Stimulated activated CD8-positive, alpha-beta memory T cell treated with anti-CD3 and anti-CD28 coated beads, Interleukin-15, amount 100 ng/mL, for 48 hours (primary cell): ENCODE measurements around the gene LRRC31.

Experiments
- DNase-seq, 2 donors: peaks; one replicate each; pipeline ENCODE4 v3.0.0-alpha.2; 2020; ENCODE audit warnings: low read depth in 2 of 2

The LRRC31 gene

DNA sequence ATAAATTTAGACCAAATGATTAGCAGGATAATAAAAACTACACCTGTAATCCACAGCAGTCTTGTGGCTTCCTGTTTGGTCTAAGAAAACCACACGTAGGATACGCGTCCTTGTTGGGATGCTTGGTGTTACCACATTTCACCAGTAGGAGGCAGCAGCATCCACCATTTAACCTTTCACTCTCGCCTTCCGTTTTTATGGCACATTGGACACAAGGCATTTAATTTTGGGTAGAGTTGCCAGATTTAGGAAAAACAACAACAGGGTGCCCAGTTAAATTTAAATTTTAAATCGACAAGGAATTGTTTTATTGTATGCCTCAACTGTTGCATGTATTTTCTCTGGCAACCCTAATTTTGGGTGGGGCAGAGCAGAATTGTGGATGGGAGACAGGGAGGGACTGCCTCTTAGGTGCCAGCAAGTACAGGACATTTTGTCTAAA, 6.3 kb downstream of the LRRC31 start:
- DNase-seq, result peak; percentile 19 to 31

DNA sequence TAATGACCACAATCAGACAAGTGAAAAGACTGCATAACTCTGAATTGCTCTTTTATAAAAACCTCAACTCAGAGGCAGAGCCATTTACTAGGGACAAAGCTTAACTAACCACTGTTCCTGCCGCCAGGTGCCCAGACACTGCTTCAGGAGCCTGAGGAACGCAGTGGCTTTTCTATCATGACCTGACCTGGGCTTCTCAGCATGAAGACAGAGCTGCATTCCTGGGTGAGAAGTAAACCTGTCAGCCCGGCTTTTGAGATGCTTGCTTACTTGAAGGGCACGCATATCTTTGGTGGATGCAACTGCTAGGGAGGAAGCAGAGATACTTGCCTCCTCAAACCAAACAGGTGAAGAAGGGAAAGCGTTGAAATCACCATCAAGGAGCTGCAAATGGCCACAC, 7.9 kb downstream of the LRRC31 start:
- DNase-seq, result no peak

DNA sequence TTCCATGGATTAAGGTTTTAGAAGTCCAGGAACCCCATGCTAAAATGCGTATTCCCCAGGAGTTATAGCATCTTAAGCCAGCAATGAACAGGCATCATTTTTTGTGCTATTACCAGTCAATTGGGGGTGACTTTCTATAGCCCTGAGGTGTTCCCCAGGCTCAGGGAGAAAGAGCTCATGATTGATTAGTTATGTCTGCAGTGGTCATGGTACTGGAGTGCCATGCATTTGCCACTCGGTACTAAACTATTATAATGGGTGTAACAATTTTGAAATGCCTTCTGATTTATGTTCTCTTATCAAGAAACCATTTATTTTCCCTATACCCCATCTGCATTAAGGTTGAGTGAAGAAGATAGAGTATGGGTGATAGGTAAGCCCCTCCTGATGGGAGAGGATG, 11.9 kb downstream of the LRRC31 start:
- no peak for DNase-seq

DNA sequence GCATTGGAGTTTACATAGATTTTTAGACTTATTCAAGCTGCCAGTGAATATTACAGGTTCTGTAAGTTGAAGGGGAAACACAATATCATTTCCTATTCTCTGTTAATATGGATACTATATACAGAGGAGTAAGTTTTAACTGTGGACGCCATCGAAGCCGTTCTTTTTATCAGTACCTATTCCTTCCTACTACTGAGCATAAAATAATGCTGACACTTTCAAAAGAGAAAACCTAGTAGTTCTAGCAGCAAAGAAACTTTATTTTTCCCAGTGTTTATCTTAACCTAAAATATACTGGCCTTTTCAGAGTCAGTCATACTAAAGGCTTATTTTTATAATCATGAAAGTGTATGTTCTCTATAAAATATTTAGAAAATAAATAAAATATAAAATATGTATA, 14.2 kb downstream of the LRRC31 start:
- DNase-seq, result no peak

DNA sequence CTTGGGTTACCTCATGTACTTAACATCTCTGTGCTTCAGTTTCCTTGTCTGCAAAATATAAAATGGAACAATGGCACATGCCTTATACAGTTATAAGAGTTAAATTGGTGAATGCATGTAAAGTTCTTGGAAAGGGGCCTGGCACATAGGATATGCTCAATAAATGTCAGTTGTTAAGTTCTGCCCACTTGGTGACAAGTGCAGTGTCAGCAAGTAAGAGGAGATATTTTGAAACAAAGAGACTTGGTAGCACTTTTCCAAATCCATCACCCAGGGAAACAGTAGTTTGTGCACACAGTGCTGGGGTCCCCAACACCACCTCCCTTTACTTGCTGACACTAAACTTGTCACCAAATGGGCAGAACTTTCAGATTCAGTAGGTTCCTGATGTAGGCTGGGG, 19.1 kb downstream of the LRRC31 start:
- DNase-seq, result no peak

DNA sequence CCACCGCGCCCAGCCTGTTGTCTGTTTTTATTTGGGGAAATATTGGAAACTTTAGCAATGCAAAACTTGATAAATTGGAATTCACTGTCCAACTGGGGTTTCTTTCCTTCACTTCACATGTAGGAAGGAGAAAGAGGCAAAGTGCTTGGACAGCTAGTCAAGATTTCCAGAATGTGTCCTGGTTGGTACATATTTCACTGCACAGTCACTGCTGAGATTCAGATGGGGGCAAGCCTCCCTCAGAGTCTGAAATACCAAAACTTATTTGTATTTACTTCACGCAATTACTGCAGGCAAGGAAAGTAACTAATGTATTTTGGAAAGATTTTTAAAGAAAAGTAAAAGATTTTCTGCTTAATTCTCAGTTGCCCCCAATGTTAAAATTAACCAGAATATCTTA, 21.0 kb downstream of the LRRC31 start:
- DNase-seq, result no peak

DNA sequence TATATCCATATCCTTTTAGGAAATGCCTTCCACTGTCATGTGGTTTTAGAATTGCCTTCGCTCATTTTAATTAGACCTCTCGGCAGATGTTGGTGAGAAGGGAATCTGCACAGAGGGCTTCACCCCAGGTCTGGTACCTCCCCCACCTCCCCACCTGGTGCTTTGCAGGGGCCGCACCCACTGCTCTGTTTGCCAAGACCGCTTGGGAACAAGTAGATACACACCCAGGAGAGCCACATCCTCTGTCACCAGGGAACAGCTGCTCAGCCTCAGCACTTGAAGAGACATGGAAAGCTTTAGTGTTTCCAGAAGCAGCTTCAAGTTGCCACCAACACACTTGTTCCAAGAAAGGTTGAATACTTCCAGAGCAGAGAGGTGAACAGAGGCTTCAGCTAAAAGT, 21.8 kb downstream of the LRRC31 start:
- DNase-seq, result no peak

DNA sequence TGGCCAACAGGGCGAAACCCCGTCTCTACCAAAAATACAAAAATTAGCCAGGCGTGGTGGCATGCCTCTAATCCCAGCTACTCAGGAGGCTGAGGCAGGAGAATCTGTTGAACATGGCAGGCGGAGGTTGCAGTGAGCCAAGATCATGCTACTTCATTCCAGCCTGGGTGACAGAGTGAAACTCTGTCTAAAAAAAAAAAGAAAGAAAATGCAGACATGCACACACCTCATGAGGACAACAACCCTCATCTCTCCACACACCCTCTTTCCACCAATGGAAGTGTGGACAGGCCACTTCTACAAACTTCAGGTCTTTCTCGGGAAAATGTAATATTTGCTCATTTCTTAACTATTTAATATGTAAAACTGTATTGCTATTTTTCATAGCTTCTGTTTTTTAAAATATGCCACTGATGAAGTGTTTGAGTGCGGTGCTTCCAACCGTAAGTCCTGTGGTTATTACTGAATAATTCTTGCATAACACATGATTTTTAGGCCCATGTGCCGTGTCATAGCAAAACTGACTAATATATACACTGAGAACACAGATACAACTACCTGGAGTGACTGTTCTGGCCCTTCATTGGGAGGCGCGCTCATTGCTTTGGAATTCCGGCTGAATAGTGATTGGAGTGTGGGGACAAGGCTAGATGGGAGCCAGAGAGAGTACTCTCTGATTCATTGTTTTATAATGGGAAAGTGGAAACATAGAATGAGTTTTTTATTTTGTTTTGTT, 23.1 kb downstream of the LRRC31 start:
- no peak for DNase-seq

DNA sequence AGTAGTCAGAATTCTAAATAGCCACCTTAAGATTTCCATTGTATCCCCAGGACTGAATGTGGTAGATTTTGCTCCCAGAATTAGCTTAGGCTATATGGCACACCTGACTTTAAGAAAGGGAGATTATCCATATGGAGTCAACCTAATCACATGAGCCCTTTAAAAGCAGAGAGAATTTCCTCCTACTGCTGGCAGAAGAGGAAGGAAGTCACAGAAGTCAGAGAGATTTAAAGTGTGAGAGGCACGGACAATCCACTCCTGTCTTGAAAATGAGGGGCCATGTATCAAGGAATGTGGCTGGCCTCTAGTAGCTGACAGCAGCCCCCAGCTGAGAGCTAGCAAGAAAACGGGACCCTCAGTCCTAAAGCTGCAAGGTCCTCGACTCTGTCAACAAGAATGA, 26.8 kb downstream of the LRRC31 start:
- DNase-seq, result no peak

DNA sequence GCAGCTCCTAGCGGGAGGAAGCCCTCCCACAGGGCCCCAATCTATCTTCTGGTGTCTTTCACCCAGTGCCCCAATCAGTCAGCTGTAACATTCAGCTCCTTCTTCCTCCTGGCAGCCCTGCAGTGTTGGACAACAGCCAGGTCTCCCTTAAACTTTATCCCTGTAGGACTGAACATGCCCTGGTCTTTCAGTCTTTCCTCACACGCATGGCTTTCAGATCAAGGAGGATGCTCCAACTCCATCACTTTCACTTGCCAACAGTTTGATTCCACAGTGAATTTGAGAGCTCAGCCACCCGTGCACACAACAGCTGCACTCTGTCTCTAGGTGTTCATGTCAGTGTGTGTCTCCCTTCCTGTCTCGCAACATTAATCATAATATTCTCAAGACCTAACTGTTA, 28.6 kb downstream of the LRRC31 start:
- DNase-seq, result no peak

DNA sequence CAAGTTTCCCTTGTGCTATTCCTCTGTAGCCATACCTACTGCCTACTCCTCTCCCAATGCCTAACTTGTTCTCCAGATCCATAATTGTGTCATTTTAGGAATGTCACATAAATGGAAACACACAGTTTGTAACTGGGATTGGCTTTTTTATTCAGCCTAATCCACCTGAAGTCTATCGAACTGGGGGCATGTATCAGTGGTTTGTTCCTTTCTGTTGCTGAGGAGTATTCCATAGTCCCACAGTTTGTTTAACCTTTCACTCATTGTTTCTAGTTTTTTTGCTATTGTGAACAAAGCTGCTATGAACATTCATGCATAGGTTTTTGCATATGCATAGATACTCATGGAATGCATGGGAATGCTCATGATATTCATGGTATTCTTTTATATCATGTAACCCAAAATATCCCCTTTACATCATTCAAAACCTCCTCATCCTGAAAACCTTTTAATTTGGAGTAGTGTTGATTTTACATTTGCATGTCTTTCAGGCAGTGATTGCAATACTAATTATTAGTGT, 31.2 kb downstream of the LRRC31 start:
- no peak for DNase-seq

DNA sequence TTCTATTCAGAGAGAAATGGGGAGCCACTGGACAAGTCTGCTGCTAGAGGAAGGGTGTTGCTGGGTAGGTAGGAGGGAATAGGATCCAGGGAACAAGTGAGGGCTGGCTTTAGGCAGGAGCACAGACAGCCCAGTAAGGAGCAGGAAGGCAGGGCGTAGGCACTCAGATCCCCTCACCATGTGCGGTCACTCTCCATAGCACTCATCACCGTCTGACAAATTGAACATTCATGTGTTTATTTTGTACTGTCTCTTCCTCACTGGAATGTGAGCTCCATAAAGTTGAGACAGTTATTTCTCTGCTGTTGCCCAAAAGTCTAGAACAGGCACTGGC, 32.8 kb downstream of the LRRC31 start:
- DNase-seq, result no peak

DNA sequence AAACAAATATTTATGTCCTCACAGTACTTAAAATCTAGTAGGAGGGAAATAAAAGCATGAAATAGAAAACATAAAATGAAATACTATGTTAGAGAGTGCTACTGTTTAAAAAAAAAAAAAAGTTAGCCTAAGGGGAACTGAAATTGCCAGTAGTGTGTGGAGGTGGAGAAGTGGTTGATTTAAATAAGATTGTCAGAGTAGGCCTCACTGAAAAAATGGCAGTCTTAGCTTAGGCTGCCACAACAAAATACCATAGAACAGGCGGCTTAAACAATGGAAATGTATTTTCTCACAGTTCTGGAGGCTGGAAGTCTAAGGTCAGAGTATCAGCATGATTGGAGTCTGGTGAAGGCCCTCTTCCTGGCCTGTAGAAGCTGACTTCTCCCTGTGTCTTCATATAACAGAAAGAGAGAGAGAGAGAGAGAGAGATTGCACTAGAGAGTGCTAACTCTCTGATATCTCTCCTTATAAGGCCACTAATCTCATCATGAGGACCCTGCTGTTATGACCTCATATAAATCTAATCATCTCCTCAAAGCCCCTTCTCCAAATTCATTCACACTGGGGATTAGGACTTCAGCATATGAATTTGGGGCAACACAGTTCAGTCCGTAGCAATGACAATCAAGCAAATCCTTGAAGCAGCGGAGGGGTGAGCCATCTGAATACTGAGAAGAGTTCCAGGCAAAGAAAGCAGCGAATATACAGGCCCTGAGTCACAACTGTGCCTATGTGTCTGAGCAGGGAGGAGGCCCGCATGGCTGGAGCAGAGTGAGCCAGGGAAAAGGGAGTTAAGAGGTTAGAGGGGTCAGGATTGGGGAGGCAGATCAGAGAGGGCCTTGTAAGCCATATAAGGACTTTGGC, 33.4 kb downstream of the LRRC31 start:
- no peak for DNase-seq

DNA sequence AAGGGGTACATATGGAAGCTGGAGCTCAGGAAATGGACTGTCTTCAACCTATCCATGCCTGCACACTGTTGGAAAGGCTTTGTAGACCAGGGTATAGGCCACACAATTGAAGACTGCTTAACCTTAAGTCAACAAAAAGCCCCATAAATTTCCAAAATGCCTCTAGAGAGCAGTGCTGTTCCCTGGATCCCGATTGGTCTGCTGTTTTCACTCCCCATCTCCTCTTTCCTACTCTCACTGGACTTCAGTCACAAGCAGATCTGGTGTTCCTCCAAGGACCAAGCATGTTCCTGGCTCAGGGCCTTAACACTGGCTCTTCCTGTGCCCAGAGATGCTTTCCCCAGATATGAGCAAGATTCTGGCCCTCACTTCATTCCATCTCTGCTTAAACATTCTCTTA, 34.2 kb downstream of the LRRC31 start:
- DNase-seq, result no peak

DNA sequence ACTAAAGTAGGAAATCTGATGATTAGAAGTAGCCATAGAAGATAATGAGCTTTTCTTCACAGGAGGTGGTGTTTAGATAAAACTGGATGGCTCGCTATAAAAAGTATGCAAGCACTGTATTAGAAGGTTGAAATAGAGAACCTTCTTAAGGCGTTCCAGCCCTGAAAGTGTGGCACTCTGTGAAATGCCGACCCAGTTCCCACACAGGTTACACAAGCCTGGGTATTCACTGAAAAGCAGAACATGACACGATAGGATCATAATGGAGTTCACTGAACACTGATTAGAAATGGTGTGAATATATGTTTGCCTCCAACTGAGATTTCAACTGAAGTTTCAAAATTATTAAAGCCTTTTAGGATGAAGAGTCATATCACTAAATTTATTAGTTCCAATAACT, 42.0 kb downstream of the LRRC31 start:
- DNase-seq, result no peak

DNA sequence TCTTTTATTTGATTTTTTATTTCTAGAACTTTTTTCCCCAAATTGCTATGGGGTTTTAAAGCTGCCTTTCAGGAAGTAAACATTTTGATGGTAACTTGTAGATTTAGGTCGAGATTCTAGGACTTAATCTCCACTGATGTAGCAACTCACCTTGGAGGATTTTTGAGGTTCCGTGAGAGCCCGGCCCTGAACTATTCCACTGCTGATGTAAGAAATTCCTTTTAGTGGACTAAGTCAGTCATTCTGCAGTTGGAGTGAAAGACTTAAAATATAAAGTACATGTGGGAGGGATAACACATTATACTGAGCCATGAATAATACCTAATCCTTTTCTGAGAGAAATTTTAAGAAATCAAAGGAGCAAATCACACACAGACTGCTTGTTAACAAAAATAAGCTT, 44.4 kb downstream of the LRRC31 start:
- DNase-seq, result no peak

DNA sequence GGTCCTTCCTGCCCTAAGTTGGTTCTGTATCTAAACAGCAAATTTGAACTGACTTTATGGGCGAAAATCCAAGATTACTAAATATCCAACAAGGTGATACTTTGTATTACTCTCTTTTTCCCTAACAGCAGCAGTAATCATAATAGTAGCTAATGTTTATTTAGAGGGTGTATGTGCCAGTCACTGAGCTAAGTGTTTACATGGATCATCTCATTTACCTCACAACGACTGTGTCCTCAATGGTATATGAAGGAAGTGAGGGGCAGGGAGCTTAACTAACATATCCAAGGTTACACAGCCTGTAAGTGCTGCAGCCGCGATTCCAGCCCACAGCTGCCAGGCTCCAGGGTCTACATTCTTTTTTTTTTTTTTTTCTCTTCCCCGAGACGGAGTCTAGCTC, 46.8 kb downstream of the LRRC31 start:
- no peak for DNase-seq

DNA sequence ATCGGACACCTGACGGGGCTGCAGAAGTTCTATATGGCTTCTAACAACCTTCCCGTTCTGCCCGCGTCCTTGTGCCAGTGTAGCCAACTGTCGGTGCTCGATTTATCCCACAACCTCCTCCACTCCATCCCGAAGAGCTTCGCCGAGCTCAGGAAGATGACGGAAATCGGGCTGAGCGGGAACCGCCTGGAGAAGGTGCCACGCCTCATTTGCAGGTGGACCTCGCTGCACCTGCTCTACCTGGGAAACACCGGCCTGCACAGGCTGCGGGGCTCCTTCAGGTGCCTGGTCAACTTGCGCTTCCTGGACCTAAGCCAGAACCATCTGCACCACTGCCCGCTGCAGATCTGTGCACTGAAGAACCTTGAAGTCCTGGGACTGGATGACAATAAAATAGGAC, 47.2 kb downstream of the LRRC31 start:
- no peak for DNase-seq

DNA sequence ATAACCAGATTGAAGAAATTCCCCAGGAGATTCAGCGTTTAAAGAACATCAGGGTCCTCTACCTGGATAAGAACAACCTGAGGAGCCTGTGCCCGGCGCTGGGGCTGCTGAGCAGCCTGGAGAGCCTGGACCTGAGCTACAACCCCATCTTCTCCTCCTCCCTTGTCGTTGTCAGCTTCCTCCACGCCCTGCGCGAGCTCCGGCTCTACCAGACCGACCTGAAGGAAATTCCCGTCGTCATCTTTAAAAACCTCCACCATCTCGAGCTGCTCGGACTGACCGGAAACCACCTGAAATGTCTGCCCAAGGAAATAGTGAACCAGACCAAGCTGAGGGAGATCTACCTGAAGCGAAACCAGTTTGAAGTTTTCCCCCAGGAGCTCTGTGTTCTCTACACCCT, 47.6 kb downstream of the LRRC31 start:
- DNase-seq, result no peak

DNA sequence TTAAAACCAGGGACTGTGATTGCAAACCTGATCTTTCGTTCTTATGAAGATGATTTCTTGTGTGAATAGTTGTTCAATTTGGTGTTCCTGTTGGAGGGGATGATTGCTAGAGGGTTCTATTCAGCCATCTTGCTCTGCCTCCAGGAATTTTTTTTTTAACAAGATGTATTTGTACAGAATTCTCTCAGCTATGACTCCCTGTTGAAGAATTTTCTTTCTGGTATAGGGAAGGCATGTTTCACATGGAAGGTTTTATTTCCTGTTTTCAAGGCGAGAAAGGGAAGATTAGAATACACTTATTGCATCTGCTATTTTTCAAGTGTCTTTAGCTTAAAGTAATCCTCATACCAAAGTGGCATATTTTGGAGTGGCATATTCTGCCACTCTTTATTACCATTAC, 51.4 kb downstream of the LRRC31 start:
- no peak for DNase-seq

DNA sequence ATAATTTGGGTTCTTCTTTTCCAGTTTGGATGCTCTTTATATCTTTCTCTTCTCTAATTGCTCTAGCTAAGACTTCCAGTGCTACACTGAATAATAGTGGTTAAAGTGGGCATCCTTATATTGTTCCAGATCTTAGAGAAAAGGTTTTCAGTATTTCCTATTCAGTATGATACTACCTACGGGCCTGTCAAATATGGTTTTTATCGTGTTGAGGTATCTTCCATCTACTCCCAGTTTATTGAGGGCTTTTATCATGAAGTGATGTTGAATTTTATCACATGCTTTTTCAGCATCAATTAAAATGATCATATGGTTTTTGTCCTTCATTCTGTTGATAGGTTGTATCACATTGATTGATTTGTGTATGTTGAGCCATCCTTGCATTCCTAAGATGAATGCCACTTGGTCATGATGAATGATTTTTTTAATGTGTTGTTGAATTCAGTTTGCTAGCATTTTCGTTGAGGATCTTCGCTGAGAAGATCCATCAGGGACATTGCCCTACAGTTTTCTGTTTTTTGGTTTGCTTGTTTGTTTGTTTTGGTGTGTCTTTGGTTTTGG, 54.1 kb downstream of the LRRC31 start:
- DNase-seq, result no peak

DNA sequence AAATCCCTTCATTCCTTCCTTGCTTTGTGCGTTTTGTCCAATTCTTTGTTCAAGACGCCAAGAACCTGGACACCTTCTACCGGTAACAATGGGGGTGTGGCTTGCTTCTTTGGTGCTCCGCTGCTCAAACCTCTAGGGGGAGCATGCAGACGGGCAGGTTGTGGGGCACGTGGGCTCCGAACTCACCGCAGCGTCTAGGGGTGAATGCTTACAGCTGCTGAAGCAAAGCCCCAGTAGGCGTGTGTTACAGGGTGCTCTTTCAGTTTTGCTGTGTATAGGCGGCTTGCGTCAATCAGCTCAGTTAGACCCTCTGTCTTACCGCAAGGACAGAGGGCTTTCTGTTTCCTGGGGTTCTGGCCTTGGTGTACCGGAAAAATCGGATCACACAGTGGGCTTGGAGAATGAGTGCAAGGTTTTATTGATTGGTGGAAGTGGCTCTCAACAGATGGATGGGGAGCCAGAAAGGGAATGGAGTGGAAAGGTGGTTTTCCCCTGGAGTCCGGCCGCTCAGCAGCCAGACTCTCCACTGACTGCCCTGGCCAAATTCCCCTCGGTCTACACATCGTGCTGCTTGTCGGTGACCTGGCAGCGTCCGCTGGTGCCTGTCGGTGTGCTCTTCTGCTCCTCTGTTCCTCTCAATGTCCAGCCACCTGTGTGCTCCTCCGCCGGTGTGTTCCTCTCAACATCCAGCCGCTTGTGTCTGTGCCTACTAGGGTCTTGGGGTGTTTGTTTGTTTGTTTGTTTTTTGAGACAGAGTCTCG, 55.8 kb downstream of the LRRC31 start:
- DNase-seq, result peak; percentile 73 to 80
